Stomach (tissue), 9 donors: ENCODE data around the gene CACNG5. TPM values are rescaled to one million over a fixed set of nuclear protein-coding genes. Genes with fewer than 3 reads are reported as not detected.

Source experiments
- DNase-seq, 2 donors: peaks; one replicate each; pipeline versions ENCODE4 v3.0.0 to v3.0.0-alpha.2; 2013 to 2019
- H3K27ac ChIP-seq, 5 donors: fragments of 200-600 bp in 4 of 5; sonication (generic) in 4 of 5; one replicate each; pipeline ENCODE4 v1.5.1; 2013 to 2019; ENCODE audit warnings: mild to moderate bottlenecking in 1 of 5, moderate library complexity in 1 of 5
- H3K27me3 ChIP-seq, 3 donors: fragments of 200-600 bp; sonication (generic); one replicate each; pipeline ENCODE4 v1.5.1; 2017 to 2019; ENCODE audit warnings: mixed run types in 1 of 3
- H3K36me3 ChIP-seq, 4 donors: fragments of 200-600 bp; sonication (generic); 1 replicate in 3 of 4; 2 replicates in 1 of 4; pipeline ENCODE4 v1.5.1; 2016 to 2019
- H3K4me1 ChIP-seq, 4 donors: fragments of 200-600 bp; sonication (generic); one replicate each; pipeline ENCODE4 v1.5.1; 2016 to 2019
- H3K4me3 ChIP-seq, 4 donors: fragments of 200-600 bp; sonication (generic) in 3 of 4; one replicate each; pipeline ENCODE4 v1.5.1; 2016 to 2019; ENCODE audit warnings: mild to moderate bottlenecking in 1 of 4
- H3K9me3 ChIP-seq, 4 donors: fragments of 200-600 bp; sonication (generic); one replicate each; pipeline ENCODE4 v1.5.1; 2016 to 2019
- EP300 ChIP-seq: sonication (generic); formaldehyde crosslinking; IDR thresholded peaks from one replicate; pipeline ENCODE4 v1.6.1; 2017; ENCODE audit warnings: antibody characterized with exemption
- POLR2A ChIP-seq, 4 donors: fragments of 450-650 bp; IDR thresholded peaks; one replicate each; pipeline ENCODE4 v1.6.1; 2016; ENCODE audit warnings: antibody characterized with exemption in 4 of 4, control low read depth in 2 of 4, mild to moderate bottlenecking in 1 of 4, moderate library complexity in 1 of 4
- POLR2AphosphoS5 ChIP-seq, 3 donors: sonication (generic); formaldehyde crosslinking; IDR thresholded peaks; one replicate each; pipeline ENCODE4 v1.6.1; 2016; ENCODE audit warnings: antibody characterized with exemption in 3 of 3
- WGBS, 5 donors: extraction: QIAGEN DNeasy Blood & Tissue Kit in 3 of 5; methylation state at CpG; one replicate each; pipeline versions ENCODE4 v1.1.5 to v1.1.7; 2013 to 2018; 5-methylcytosine and 5-hydroxymethylcytosine counted together
- intact Hi-C: fragments of 100-400 bp; cut with DNase I; formaldehyde crosslinking; loops from one replicate; pipeline ENCODE4 v1.15.1; 2023; ENCODE audit warnings: low total_unique reads
- polyA plus RNA-seq, 3 donors: library from polyadenylated mRNA; stranded (reverse); fragments of 200-250 nt; gene quantifications; one replicate each; pipeline ENCODE4 v1.2.3, GENCODE V29; 2013
- total RNA-seq, 5 donors: library from RNA; depleted of rRNA; stranded (reverse); fragments of >200 nt; gene quantifications; one replicate each; pipeline versions ENCODE4 v1.1.0 to v1.2.3, GENCODE V29; 2014 to 2016
- TF ChIP-seq, protein P1 (sequence below), 7 experiments: fragments of 450-650 bp in 4 of 7; fragments of 200-600 bp in 3 of 7; sonication (generic) in 3 of 7; IDR thresholded peaks; one replicate each; pipeline ENCODE4 v1.5.1; 2016 to 2019; ENCODE audit warnings: antibody characterized with exemption in 7 of 7, control low read depth in 2 of 7, mild to moderate bottlenecking in 1 of 7
- donor health status: healthy with polysubstance abuse.
- donor health status: Bipolar disorder and iron deficiency.
- donor health status: healthy.

The CACNG5 gene
- total and polyA plus RNA-seq, 8 donors: not detected

DNA sequence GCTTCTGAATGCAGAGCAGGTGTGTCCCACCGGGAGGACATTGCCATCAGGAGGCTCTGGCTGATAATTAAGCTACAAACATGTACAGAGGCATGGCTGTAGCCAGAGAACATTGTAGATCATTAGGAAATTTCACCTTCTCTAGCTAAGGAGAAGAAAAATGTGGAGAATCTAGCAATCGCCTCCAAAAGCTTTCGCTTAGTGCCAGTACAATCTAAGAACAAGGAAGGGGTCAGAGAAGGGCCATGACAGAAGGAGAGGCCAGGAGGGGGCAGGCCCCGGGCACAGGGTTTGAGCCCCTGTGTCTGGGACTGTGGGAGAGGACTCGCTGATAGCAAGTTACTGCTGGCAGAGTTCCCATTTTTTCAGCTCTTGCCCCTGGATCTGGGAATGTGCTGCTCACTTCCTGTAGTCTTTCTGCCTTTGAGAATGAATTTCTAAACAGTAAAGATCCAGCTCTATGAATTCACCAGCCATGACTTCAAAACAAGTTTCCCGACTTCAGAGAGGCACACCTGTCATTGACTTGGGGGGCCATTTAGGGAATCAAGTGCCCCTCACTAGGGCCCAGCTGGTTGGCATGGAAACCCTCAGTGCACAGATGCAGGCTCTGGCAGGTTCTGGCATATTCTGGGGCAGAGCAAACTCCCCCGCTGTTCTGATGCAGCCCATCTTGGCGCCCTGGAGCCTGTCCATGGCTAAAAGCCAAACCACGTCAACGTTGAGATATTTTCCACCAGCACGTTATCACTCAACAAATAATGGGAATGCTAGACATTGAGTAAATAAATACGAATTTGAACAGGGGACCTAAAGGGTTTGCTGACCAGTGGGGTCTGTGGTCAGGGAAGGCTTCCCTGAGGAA lies 70.1 kb downstream of the CACNG5 start:
- H3K27ac ChIP-seq: peak overlapping the region; percentile 16 to 68 (median 61)
- no peaks in the 10 kb centered on the region for H3K36me3 ChIP-seq
- intact Hi-C loops: loop anchor here (5.0 kb wide), 1 partner anchor 188 kb away; no protein-coding TSS in a partner anchor
- peak; percentile 55 to 86 for DNase-seq
- H3K27me3 ChIP-seq: no peaks in the 10 kb centered on the region
- WGBS, 5 donors: 12 to 28% (median 21%) methylated on average over 12 of the region's 12 CpGs
- TF ChIP-seq POLR2A (IDR thresholded peaks at IDR 0.05): no peak
- peak in 1 of 3 donors; percentile 12 for TF ChIP-seq POLR2AphosphoS5 (IDR thresholded peaks at IDR 0.05)
- peaks cover 10 to 22% (median 19%) of the 10 kb centered on the region in 4 donors for H3K4me1 ChIP-seq
- H3K9me3 ChIP-seq: no peaks in the 10 kb centered on the region
- no peak overlapping the region for H3K4me3 ChIP-seq

DNA sequence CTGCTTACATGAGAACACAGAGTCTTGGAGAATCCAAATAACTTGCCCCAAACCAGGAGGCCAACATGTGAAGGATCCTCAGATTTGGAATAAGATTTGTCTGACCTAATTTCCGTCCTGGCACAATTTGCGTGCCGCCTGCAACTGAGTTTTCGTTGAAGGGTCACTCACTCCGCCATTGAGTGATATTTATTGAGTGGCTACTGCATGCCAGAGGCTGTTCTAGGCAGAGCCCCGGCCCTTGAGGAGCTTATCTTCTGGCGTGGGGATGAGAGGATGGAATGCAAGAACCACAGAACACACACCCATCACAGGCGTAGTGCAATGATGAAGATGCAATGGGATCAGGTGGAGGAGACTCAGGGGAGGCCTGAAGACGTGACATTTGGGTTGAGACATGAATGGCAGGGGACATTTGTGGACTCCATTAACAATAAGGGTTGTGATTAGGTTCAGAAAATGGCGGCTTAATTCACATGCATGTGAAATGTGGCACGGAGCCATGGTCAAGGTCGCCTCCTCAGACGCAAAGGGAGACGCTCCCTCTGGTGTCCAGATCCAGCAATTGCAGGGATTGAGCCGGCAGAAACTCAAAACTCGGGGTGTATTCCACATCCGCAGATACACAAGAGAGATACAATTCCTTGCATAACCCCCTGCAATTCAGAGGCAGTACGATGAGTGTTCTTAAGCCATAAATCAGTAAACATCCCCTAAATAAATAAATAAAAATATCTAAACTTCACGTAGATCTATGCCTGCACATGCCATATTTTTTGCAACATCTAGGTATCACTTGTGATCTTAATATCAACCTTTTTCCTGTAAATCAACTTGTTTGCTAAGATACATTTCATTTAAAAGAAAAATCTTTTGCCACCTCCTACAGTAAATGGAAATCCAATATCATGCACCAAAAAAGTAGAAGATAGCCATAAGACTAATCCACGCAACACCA lies 71.7 kb downstream of the CACNG5 start:
- Histone ChIP-seq H3K36me3 (no peaks in the 10 kb centered on the region), H3K27me3 (no peaks in the 10 kb centered on the region), H3K9me3 (no peaks in the 10 kb centered on the region), H3K27ac (no peak overlapping the region), H3K4me1 (peaks cover 10 to 22% (median 19%) of the 10 kb centered on the region in 4 donors), H3K4me3 (no peak overlapping the region)
- peak; percentile 91 to 94 for DNase-seq
- WGBS, 5 donors: 44 to 51% (median 48%) methylated on average over 19 to 20 of the region's 20 CpGs
- TF ChIP-seq, protein P1, sequence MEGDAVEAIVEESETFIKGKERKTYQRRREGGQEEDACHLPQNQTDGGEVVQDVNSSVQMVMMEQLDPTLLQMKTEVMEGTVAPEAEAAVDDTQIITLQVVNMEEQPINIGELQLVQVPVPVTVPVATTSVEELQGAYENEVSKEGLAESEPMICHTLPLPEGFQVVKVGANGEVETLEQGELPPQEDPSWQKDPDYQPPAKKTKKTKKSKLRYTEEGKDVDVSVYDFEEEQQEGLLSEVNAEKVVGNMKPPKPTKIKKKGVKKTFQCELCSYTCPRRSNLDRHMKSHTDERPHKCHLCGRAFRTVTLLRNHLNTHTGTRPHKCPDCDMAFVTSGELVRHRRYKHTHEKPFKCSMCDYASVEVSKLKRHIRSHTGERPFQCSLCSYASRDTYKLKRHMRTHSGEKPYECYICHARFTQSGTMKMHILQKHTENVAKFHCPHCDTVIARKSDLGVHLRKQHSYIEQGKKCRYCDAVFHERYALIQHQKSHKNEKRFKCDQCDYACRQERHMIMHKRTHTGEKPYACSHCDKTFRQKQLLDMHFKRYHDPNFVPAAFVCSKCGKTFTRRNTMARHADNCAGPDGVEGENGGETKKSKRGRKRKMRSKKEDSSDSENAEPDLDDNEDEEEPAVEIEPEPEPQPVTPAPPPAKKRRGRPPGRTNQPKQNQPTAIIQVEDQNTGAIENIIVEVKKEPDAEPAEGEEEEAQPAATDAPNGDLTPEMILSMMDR (IDR thresholded peaks at IDR 0.05): peak in 5 of 7 experiments; percentile 77 to 88 (median 87)
- TF ChIP-seq EP300: no peak
- no peak for TF ChIP-seq POLR2A (IDR thresholded peaks at IDR 0.05)
- peak in 1 of 3 donors; percentile 68 for TF ChIP-seq POLR2AphosphoS5 (IDR thresholded peaks at IDR 0.05)
- intact Hi-C loops: no loop called here

DNA sequence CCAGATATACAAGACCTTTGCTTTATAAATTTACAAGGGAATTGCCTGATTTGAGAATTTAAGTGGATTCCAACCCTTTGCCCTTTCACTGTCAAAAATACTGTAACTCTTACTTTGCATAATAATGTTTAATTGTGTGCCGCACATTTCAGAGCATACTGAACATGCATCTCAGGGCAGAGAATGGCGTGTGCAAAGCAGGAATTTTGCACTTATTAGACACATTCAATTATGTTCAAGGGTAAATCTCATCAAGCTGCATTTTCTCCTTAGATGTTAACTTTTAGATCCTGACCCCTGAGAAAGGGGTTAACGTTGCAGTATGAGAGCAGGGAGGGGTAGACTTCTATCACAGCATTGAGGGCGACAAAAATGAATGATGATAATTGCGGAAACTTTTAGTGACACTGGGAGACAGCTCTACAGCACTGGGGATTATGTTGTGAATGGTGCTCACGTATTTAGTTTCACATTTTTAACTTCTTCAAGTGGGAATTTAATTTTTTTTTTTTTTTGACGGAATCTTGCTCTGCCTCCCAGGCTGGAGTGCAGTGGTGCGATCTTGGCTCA lies 75.0 kb downstream of the CACNG5 start:
- intact Hi-C loops: no loop called here
- Histone ChIP-seq H3K27ac (no peak overlapping the region), H3K4me3 (no peak overlapping the region), H3K36me3 (no peaks in the 10 kb centered on the region), H3K4me1 (peaks cover 8 to 18% (median 10%) of the 10 kb centered on the region in 4 donors), H3K9me3 (no peaks in the 10 kb centered on the region), H3K27me3 (peaks cover 0 to 6% (median 0%) of the 10 kb centered on the region in 3 donors)
- 73 to 82% (median 80%) methylated on average over 8 of the region's 8 CpGs for WGBS, 5 donors
- no peak for TF ChIP-seq POLR2AphosphoS5 (IDR thresholded peaks at IDR 0.05)
- no peak for TF ChIP-seq POLR2A (IDR thresholded peaks at IDR 0.05)
- TF ChIP-seq, protein P1 (IDR thresholded peaks at IDR 0.05): no peak
- no peak for DNase-seq

DNA sequence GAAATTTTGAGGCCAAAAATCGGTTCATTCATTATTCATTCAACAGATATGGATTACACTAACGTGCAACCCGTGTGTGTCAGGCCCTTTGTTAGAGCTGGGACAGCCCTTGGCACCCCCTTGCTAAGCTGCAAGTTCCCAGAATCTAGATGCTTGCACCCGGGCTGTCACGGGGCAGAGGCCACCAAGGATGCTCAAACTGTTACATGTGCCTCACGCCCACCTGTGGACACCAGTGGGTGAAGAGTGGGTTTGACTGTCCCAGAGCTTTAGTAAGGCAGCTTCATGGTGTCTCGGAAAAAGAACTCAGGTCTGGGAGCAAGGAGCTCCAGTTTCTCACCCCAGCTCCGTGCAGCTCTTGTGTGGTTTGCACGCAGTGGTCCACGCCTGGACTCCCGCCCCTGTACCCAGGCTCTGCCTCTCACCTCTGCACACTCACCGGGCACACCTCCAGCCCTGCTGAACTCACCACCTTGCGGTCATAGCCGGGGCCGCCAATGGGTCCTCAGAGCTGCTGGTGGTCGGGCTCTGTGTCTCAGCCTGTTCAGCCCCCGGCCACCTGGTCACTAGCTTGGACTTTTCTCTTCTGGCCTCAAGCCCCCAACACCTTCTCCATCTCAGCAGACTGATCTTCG lies 75.9 kb downstream of the CACNG5 start:
- intact Hi-C loops: no loop called here
- WGBS, 5 donors: 85 to 89% (median 87%) methylated on average over 14 to 18 of the region's 18 CpGs
- TF ChIP-seq, protein P1 (IDR thresholded peaks at IDR 0.05): no peak
- TF ChIP-seq EP300 (no peak), POLR2A (IDR thresholded peaks at IDR 0.05) (no peak), POLR2AphosphoS5 (IDR thresholded peaks at IDR 0.05) (no peak)

More for the DNA sequence above, 75.9 kb downstream of the CACNG5 start:
- peaks cover 0 to 9% (median 0%) of the 10 kb centered on the region in 3 donors for H3K27me3 ChIP-seq
- DNase-seq: no peak
- H3K9me3 ChIP-seq: no peaks in the 10 kb centered on the region
- H3K27ac ChIP-seq: no peak overlapping the region
- no peak overlapping the region for H3K4me3 ChIP-seq
- no peaks in the 10 kb centered on the region for H3K36me3 ChIP-seq
- peaks cover 0 to 9% (median under 1%) of the 10 kb centered on the region in 4 donors for H3K4me1 ChIP-seq
